A673 (cell line): ENCODE results near the gene BDKRB1. TPM values are rescaled to one million over a fixed set of nuclear protein-coding genes. Genes with fewer than 3 reads are reported as not detected.

Source experiments
- BruUV-seq: library from RNA; stranded (reverse); fragments of 400-500 nt; replicated peaks from 2 replicates; lab custom pipeline; 2021; lab: Mats Ljungman, UMichigan
- CTCF ChIA-PET: fragments of 300-600 bp; sonication (Branson Sonifier 250); formaldehyde crosslinking; loops from one replicate; lab custom pipeline; 2022; ENCODE audit warnings: antibody characterized with exemption; lab: Charles Lee
- POLR2A ChIA-PET: fragments of 300-600 bp; sonication (Branson Sonifier 250); formaldehyde crosslinking; loops from one replicate; lab custom pipeline; 2022; ENCODE audit warnings: antibody characterized with exemption; ENCODE audit not compliant: low non-redundant PET; lab: Charles Lee
- DNase-seq: peaks from one replicate; pipeline ENCODE4 v3.0.0-alpha.2; 2015; ENCODE audit warnings: low spot score
- H3K27ac ChIP-seq: fragments of 200-600 bp; sonication (generic); 2 replicates; pipeline ENCODE4 v1.5.1; 2016; ENCODE audit warnings: mixed run types, low read depth, mild to moderate bottlenecking, mixed read lengths, antibody characterized with exemption, low read length; ENCODE audit not compliant: poor library complexity, severe bottlenecking
- H3K27me3 ChIP-seq: fragments of 200-600 bp; sonication (generic); replicated peaks from 2 replicates; pipeline ENCODE4 v1.6.1; 2017; ENCODE audit warnings: mixed run types, low read depth, mild to moderate bottlenecking, mixed read lengths, antibody characterized with exemption, low read length; ENCODE audit not compliant: insufficient read depth, poor library complexity
- H3K36me3 ChIP-seq: fragments of 200-600 bp; sonication (generic); 2 replicates; pipeline ENCODE4 v1.6.1; 2016; ENCODE audit warnings: mixed run types, mild to moderate bottlenecking, mixed read lengths, antibody characterized with exemption, low read length; ENCODE audit not compliant: insufficient read depth, poor library complexity, severe bottlenecking
- H3K4me1 ChIP-seq: fragments of 200-600 bp; sonication (generic); 2 replicates; pipeline ENCODE4 v1.6.1; 2017; ENCODE audit warnings: mixed run types, mild to moderate bottlenecking, mixed read lengths, antibody characterized with exemption, low read length; ENCODE audit not compliant: insufficient read depth, poor library complexity, severe bottlenecking
- H3K4me3 ChIP-seq: fragments of 200-600 bp; sonication (generic); 2 replicates; pipeline ENCODE4 v1.5.1; 2016; ENCODE audit warnings: low read depth, mixed run types, mild to moderate bottlenecking, mixed read lengths, low read length; ENCODE audit not compliant: poor library complexity, severe bottlenecking
- H3K9me3 ChIP-seq: fragments of 200-600 bp; sonication (generic); 2 replicates; pipeline ENCODE4 v1.6.1; 2016; ENCODE audit warnings: mixed run types, low read depth, mild to moderate bottlenecking, mixed read lengths, antibody characterized with exemption, low read length; ENCODE audit not compliant: poor library complexity, severe bottlenecking
- CTCF ChIP-seq: fragments of 300-800, 200-600 bp; sonication (generic); conservative IDR thresholded peaks from 2 replicates; pipeline ENCODE4 v1.5.1; 2017; ENCODE audit warnings: low read depth, mild to moderate bottlenecking, antibody characterized with exemption, low read length, moderate library complexity, mixed read lengths
- EZH2 ChIP-seq: fragments of 200-600 bp; sonication (generic); IDR thresholded peaks from 2 replicates; pipeline ENCODE4 v1.6.1; 2017; ENCODE audit warnings: borderline replicate concordance, low read depth, mild to moderate bottlenecking, mixed read lengths, antibody characterized with exemption, low read length; ENCODE audit not compliant: poor library complexity, severe bottlenecking
- intact Hi-C: fragments of 100-400 bp; cut with micrococcal nuclease; formaldehyde crosslinking; loops from one replicate; pipeline ENCODE4 v1.10.0; 2022; ENCODE audit not compliant: unreplicated experiment
- total RNA-seq: library from RNA; stranded (reverse); gene quantifications from 2 replicates; pipeline ENCODE4 v1.2.3, GENCODE V29; 2021

BDKRB1 gene
- total RNA-seq, 1 experiment from 2014 or later: not detected

DNA sequence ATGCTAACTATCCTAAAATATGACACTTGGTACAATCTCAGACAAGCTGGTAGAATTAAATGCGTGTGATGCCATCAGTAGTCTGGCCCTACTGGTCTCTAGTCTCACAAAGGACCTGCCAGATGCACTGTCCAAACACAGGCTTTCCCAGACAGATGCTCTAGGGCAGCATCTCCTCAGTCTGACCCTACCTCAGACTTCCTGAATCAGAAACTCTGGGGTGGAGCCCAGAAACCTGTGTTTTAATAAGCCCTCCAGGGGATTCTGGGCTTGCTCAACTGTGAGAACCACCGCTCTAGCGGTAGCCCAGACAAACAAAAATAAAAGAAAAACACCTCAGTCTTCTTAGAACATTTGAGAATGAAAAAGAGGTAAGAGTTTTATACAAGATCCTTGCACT, 48.0 kb downstream of the BDKRB1 start:
- DNase-seq: no peak
- intact Hi-C loops: no loop called here
- BruUV-seq: no TSS peak
- Histone ChIP-seq H3K9me3 (no peaks in the 10 kb centered on the region), H3K4me3 (no peak overlapping the region), H3K36me3 (peaks cover 10% of the 10 kb centered on the region), H3K27ac (no peak overlapping the region), H3K4me1 (no peaks in the 10 kb centered on the region), H3K27me3 (no peaks in the 10 kb centered on the region)
- TF ChIP-seq EZH2: no peak
- no peak for TF ChIP-seq CTCF
- POLR2A ChIA-PET: no interaction called here
- CTCF ChIA-PET: no interaction called here

GRCh38 chr14:96304956-96305355, 48.9 kb downstream of the BDKRB1 start:
- ChIA-PET POLR2A (no interaction called here), CTCF (no interaction called here)
- intact Hi-C loops: no loop called here
- BruUV-seq: no TSS peak
- no peak overlapping the region for H3K4me3 ChIP-seq
- TF ChIP-seq CTCF (peak; percentile 42), EZH2 (no peak)
- no peaks in the 10 kb centered on the region for H3K4me1 ChIP-seq
- H3K36me3 ChIP-seq: peaks cover 10% of the 10 kb centered on the region
- no peaks in the 10 kb centered on the region for H3K9me3 ChIP-seq
- no peaks in the 10 kb centered on the region for H3K27me3 ChIP-seq
- H3K27ac ChIP-seq: no peak overlapping the region
- no peak for DNase-seq

GRCh38 chr14:96307434-96307833, 51.4 kb downstream of the BDKRB1 start:
- no peak for DNase-seq
- BruUV-seq: no TSS peak
- Histone ChIP-seq H3K36me3 (peaks cover 25% of the 10 kb centered on the region), H3K27ac (no peak overlapping the region), H3K4me3 (no peak overlapping the region), H3K27me3 (no peaks in the 10 kb centered on the region), H3K9me3 (no peaks in the 10 kb centered on the region), H3K4me1 (no peaks in the 10 kb centered on the region)
- intact Hi-C loops: no loop called here
- ChIA-PET POLR2A (no interaction called here), CTCF (no interaction called here)
- TF ChIP-seq EZH2 (no peak), CTCF (0 out of 2 replicates have a peak, but pooled peaks have one; percentile 11)
